Stimulated activated effector memory CD8-positive, alpha-beta T cell treated with anti-CD3 and anti-CD28 coated beads, Interleukin-12 subunit alpha, Interleukin-12 subunit beta, amount 100 ng/mL, for 72 hours (primary cell): Measurements from ENCODE around the gene P4HA2.
"Not testable (repeated sequence)": the region's sequence is repeated elsewhere in the genome, so short reads cannot be mapped to it uniquely, and the experiment has no call there.

Experiments
- ATAC-seq: fragments of 150-1000 bp; cut with Tn5 transposase; 2 replicates; pipeline ENCODE4 v1.10.0; 2021
- DNase-seq, 2 donors: peaks; one replicate each; pipeline ENCODE4 v3.0.0; 2021 to 2022; ENCODE audit warnings: low spot score in 2 of 2
- H3K27ac Mint-ChIP-seq: one replicate; pipeline ENCODE4 v1.8.0; 2022; ENCODE audit warnings: mild to moderate bottlenecking, mixed read lengths
- H3K36me3 Mint-ChIP-seq: one replicate; pipeline ENCODE4 v1.8.0; 2022; ENCODE audit warnings: mild to moderate bottlenecking, mixed read lengths
- H3K4me1 Mint-ChIP-seq: one replicate; pipeline ENCODE4 v1.8.0; 2022; ENCODE audit warnings: mixed read lengths
- H3K4me3 Mint-ChIP-seq: one replicate; pipeline ENCODE4 v1.8.0; 2022; ENCODE audit warnings: mild to moderate bottlenecking, mixed read lengths
- H3K9me3 Mint-ChIP-seq: one replicate; pipeline ENCODE4 v1.8.0; 2022; ENCODE audit warnings: mixed read lengths

The P4HA2 gene

DNA sequence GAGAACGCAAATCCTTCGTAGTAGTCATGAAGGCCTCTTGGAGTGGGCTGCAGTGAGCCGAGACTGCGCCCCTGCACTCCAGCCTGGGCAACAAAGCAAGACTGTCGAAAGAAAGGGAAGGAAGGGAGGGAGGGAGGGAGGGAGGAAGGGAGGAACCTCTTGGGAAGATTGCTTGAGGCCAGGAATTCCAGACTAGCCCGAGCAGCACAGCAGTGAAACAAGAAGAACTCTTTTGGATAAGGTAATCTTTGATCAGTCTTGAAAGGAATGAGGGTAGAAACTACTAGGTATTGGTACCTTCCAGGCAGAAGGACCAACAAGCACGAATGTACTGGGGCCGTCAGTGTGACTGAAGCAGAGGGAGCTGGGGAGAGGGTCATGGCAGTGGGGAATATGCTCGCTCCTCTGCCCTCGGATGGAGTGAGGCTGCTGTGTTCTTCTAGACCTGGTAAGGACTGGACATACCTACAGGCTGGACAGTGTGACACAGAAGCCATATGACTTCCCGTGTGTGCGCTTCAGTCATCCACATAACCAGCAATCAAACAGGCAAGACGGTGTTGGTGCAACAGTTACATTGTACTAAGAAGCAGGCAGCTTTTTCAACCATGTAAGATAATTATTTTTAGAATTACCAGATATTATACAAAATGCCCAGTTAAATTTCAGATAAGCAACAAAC lies 45.2 kb downstream of the P4HA2 start:
- H3K4me3 Mint-ChIP-seq: no peak overlapping the region
- peaks cover 3% of the 10 kb centered on the region for H3K9me3 Mint-ChIP-seq
- H3K27ac Mint-ChIP-seq: no peak overlapping the region
- ATAC-seq: no peak
- DNase-seq: no peak
- H3K4me1 Mint-ChIP-seq: peaks cover 26% of the 10 kb centered on the region
- H3K36me3 Mint-ChIP-seq: no peaks in the 10 kb centered on the region

DNA sequence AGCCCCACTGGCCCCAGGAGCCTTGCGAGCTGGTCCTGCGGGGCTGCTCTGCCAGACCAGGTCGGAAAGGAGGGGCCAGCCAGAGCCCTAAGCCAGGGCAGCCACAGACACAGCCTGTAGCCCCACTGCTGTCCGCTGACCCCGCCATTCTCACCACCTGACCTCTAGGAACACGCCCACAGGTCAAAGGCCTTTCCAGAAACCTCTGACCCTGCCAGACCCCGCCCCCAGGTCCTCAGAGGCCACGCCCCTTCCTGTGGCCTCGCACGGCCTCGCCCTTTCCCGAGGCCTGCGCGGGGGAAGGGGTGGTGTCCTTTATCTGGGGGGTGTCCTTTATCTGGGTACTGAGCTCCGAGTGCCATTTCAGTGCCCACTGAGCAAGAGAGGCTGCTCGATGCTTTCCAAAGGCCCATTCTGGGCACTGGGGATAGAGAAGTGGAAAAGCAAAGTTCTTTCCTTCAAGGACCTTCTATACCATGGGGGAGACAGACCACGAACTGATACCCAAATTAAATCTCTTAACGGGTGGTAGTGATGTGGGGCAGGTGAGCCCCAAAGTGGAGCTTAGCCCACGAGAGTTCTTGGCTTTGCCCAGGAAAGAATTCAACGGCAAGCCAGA lies 46.5 kb downstream of the P4HA2 start:
- no peaks in the 10 kb centered on the region for H3K36me3 Mint-ChIP-seq
- ATAC-seq (no peak), DNase-seq (no peak)
- H3K4me3 Mint-ChIP-seq: no peak overlapping the region
- H3K9me3 Mint-ChIP-seq: peaks cover 3% of the 10 kb centered on the region
- peaks cover 40% of the 10 kb centered on the region for H3K4me1 Mint-ChIP-seq
- no peak overlapping the region for H3K27ac Mint-ChIP-seq

- H3K4me1 Mint-ChIP-seq: peaks cover 40% of the 10 kb centered on the region
- peak overlapping the region; percentile 50 for H3K27ac Mint-ChIP-seq
- H3K9me3 Mint-ChIP-seq: peaks cover 3% of the 10 kb centered on the region
- ATAC-seq (no peak), DNase-seq (no peak)
- peak overlapping the region; percentile 1 for H3K4me3 Mint-ChIP-seq
- H3K36me3 Mint-ChIP-seq: no peaks in the 10 kb centered on the region
Measured at GRCh38 chr5:132180134-132180745, 47.4 kb downstream of the P4HA2 start.

GRCh38 chr5:132179405-132179804 lies 48.2 kb downstream of the P4HA2 start:
- H3K4me3 Mint-ChIP-seq: peak overlapping the region; percentile 1
- H3K36me3 Mint-ChIP-seq: no peaks in the 10 kb centered on the region
- peaks cover 3% of the 10 kb centered on the region for H3K9me3 Mint-ChIP-seq
- H3K27ac Mint-ChIP-seq: peak overlapping the region; percentile 50
- peak; percentile 83 for ATAC-seq
- H3K4me1 Mint-ChIP-seq: peaks cover 40% of the 10 kb centered on the region
- no peak for DNase-seq

GRCh38 chr5:132177691-132178149 lies 49.9 kb downstream of the P4HA2 start:
- H3K36me3 Mint-ChIP-seq: no peaks in the 10 kb centered on the region
- peaks cover 40% of the 10 kb centered on the region for H3K4me1 Mint-ChIP-seq
- DNase-seq: no peak
- ATAC-seq: no peak
- H3K9me3 Mint-ChIP-seq: no peaks in the 10 kb centered on the region
- no peak overlapping the region for H3K4me3 Mint-ChIP-seq
- peak overlapping the region; percentile 75 for H3K27ac Mint-ChIP-seq

DNA sequence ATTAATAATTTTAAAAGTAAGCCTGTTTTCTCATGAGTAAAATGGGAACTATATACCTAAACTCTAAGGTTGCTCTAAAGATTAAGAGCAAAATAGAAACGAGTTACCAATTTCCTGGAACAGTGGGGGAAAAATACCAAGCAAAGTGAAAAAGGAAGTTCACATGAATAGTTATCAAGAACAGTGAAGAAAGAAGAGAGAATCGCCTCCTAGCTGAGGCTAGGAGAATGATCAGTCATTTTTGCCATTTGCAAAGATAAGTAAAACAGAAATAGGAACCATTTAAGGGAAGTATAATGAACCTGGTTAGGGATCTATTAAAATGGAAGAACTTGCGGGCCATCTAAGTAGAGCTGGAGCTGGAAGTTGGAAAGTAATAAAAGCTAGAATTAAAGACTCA lies 50.7 kb downstream of the P4HA2 start:
- H3K4me3 Mint-ChIP-seq: peak overlapping the region; percentile 2

GRCh38 chr5:132176521-132176945 lies 51.1 kb downstream of the P4HA2 start:
- Mint-ChIP-seq H3K4me3 (peak overlapping the region; percentile 2), H3K4me1 (peaks cover 40% of the 10 kb centered on the region), H3K9me3 (no peaks in the 10 kb centered on the region), H3K36me3 (no peaks in the 10 kb centered on the region), H3K27ac (peak overlapping the region; percentile 75)
- peak; percentile 65 for ATAC-seq
- DNase-seq: peak in 1 of 2 donors; percentile 63

More for the DNA sequence above, 50.7 kb downstream of the P4HA2 start:
- H3K36me3 Mint-ChIP-seq: no peaks in the 10 kb centered on the region
- H3K9me3 Mint-ChIP-seq: no peaks in the 10 kb centered on the region
- peaks cover 40% of the 10 kb centered on the region for H3K4me1 Mint-ChIP-seq
- H3K27ac Mint-ChIP-seq: peak overlapping the region; percentile 75
- peak; percentile 70 for ATAC-seq
- DNase-seq: no peak

- DNase-seq: no peak
- peaks cover 6% of the 10 kb centered on the region for H3K4me1 Mint-ChIP-seq
- no peaks in the 10 kb centered on the region for H3K36me3 Mint-ChIP-seq
- ATAC-seq: no peak
- no peak overlapping the region for H3K4me3 Mint-ChIP-seq
- no peak overlapping the region for H3K27ac Mint-ChIP-seq
- peaks cover 5% of the 10 kb centered on the region for H3K9me3 Mint-ChIP-seq
Measured at GRCh38 chr5:132162945-132163344, 64.7 kb downstream of the P4HA2 start.

DNA sequence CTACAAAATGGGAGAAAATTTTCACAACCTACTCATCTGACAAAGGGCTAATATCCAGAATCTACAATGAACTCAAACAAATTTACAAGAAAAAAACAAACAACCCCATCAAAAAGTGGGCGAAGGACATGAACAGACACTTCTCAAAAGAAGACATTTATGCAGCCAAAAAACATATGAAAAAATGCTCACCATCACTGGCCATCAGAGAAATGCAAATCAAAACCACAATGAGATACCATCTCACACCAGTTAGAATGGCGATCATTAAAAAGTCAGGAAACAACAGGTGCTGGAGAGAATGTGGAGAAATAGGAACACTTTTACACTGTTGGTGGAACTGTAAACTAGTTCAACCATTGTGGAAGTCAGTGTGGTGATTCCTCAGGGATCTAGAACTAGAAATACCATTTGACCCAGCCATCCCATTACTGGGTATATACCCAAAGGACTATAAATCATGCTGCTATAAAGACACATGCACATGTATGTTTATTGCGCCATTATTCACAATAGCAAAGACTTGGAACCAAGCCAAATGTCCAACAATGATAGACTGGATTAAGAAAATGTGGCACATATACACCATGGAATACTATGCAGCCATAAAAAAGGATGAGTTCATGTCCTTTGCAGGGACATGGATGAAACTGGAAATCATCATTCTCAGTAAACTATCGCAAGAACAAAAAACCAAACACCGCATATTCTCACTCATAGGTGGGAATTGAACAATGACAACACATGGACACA lies 65.9 kb downstream of the P4HA2 start:
- not testable (repeated sequence) for ATAC-seq, H3K9me3 Mint-ChIP-seq, DNase-seq, H3K4me3 Mint-ChIP-seq, H3K36me3 Mint-ChIP-seq, H3K4me1 Mint-ChIP-seq, H3K27ac Mint-ChIP-seq

- Mint-ChIP-seq H3K9me3 (peaks cover 14% of the 10 kb centered on the region), H3K27ac (no peak overlapping the region), H3K4me3 (no peak overlapping the region), H3K4me1 (no peaks in the 10 kb centered on the region), H3K36me3 (no peaks in the 10 kb centered on the region)
- ATAC-seq (no peak), DNase-seq (no peak)
Measured at GRCh38 chr5:132156413-132156812, 71.2 kb downstream of the P4HA2 start.

DNA sequence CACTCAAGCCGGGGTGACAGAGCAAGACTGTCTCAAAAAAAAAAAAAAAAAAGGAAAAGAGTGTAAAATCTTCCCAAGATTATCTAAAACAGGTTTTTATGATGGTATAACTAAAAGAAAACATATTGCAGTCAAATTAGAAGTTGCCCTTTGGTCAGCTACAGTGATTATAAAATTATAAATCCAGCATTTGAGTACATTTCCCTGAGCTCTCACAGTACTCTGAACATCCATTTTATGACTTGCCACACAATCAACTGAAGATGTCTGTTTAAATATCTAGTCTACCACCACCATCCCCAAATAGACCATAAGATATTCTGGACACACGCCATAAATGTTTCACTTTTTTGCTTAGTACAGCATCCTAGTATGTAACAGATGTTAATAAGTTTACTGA lies 77.1 kb downstream of the P4HA2 start:
- no peak overlapping the region for H3K4me3 Mint-ChIP-seq
- H3K9me3 Mint-ChIP-seq: peaks cover 10% of the 10 kb centered on the region
- H3K4me1 Mint-ChIP-seq: no peaks in the 10 kb centered on the region
- no peaks in the 10 kb centered on the region for H3K36me3 Mint-ChIP-seq
- DNase-seq (no peak), ATAC-seq (no peak)
- no peak overlapping the region for H3K27ac Mint-ChIP-seq

- DNase-seq (no peak), ATAC-seq (no peak)
- no peak overlapping the region for H3K4me3 Mint-ChIP-seq
- no peaks in the 10 kb centered on the region for H3K36me3 Mint-ChIP-seq
- no peaks in the 10 kb centered on the region for H3K4me1 Mint-ChIP-seq
- H3K27ac Mint-ChIP-seq: no peak overlapping the region
- peaks cover 14% of the 10 kb centered on the region for H3K9me3 Mint-ChIP-seq
Measured at GRCh38 chr5:132147663-132148062, 80.0 kb downstream of the P4HA2 start.

- not testable (repeated sequence) for H3K4me3 Mint-ChIP-seq, H3K36me3 Mint-ChIP-seq, H3K4me1 Mint-ChIP-seq, ATAC-seq, H3K27ac Mint-ChIP-seq, DNase-seq
- H3K9me3 Mint-ChIP-seq: peaks cover 18% of the 10 kb centered on the region
Measured at GRCh38 chr5:132145326-132145725, 82.3 kb downstream of the P4HA2 start.

DNA sequence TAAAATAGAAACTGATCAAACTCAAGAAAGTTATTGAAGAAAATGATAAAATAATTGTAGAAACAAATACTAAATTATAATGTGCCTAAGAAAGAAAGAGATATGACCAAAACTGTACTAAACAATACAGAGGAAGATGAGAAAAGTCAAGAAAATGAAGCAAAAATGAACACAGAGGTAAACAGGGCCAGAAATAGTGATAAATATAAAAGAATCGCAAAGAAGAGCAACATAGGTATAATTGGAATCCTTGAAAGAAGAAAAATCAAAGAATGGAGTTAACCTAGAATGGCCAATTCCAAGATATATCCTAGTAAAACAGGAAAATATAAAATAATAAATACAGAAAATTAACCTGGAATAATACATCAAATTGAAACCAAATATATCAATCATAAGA lies 84.5 kb downstream of the P4HA2 start:
- ATAC-seq (no peak), DNase-seq (no peak)
- Mint-ChIP-seq H3K36me3 (no peaks in the 10 kb centered on the region), H3K9me3 (peaks cover 18% of the 10 kb centered on the region), H3K4me1 (no peaks in the 10 kb centered on the region), H3K27ac (no peak overlapping the region), H3K4me3 (no peak overlapping the region)

DNA sequence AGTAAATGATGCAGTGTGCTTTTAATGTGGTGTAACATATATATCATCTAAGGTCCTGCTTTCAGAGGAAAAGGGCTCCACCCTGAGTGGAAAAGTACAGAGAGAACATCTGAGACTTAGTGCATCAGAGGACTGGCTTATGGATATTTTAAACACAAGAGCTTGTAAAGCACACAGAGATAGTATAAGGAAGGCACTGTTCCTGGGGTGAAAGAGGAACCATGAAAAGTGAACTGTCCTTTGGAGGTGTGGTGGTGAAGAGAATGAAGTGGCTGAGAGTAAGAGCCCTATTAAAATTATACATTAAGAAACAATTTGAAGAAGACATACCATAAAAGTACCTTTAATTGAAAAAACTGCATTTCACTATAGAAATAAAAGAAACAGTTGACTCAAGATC lies 85.2 kb downstream of the P4HA2 start:
- H3K27ac Mint-ChIP-seq: no peak overlapping the region
- H3K36me3 Mint-ChIP-seq: no peaks in the 10 kb centered on the region
- ATAC-seq (no peak), DNase-seq (no peak)
- no peak overlapping the region for H3K4me3 Mint-ChIP-seq
- H3K4me1 Mint-ChIP-seq: no peaks in the 10 kb centered on the region
- H3K9me3 Mint-ChIP-seq: peaks cover 18% of the 10 kb centered on the region
